HS-27A (cell line): ENCODE data around the gene RSPH6A.
A peak's percentile ranks its signal among the peaks of the same experiment; 100 is the strongest.

ENCODE experiments used
- DNase-seq: peaks from one replicate; pipeline ENCODE4 v3.0.0-alpha.2; 2012; ENCODE audit warnings: low read depth, missing footprints

RSPH6A gene

GRCh38 chr19:45814851-45815480 is at the start of gene RSPH6A:
TSS of gene RSPH6A (minus strand) at chr19:45815308. CDS start at chr19:45815176, 132 bp downstream.
- DNase-seq: no peak

DNA sequence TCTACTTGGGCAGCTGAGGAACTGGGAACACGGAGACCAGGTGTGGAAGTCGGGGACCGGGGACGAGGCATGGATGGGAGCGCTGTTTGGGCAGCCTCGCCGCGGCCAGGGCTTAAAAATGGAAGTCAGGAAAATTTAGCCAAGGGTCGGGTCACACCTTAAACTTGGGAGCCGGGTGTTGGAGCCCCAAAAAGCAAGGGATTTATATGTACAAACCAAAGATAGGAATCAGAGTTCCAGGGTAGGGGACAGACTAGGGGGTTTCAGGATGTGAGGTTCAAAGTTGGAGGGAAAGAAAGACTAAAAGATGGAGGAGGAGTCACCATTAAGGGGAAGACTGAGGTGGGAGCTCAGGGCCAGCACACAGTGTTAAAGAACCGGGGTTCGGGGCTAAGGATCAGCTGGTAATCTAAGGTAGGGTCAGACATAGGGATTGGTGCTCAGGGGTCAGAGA is 49.5 kb upstream of the RSPH6A start:
- DNase-seq: no peak

GRCh38 chr19:45863840-45864628 is 48.9 kb upstream of the RSPH6A start, which contains the start of gene FOXA3:
TSS of gene FOXA3 (plus strand) at chr19:45864326. CDS start at chr19:45864457, 131 bp downstream.
- DNase-seq: no peak

DNA sequence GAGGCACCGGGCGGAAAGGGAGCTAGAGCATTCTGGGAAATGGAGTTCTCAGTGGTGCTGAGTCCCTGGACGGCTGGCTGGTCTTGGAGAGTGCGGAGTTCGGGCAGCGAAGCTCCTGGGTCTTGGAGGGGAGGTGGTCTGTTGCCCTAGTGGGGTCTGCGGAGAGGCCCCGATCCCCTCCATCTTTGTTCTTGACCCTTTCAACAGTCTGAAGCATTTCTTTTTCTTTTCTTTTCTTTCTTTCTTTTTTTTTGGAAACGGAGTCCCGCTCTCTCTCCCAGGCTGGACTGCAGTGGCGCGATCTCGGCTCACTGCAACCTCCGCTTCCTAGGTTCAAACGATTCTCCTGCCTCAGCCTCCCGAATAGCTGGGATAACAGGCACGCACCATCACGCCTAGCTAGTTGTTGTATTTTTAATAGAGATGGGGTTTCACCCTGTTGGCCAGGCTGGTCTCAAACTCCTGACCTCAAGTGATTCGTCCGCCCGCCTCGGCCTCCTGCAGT is 48.3 kb upstream of the RSPH6A start:
- DNase-seq: no peak

- peak; percentile 95 for DNase-seq
Measured at GRCh38 chr19:45862564-45863334, 47.6 kb upstream of the RSPH6A start, which contains the start of gene SYMPK. TSS of gene SYMPK (minus strand) at chr19:45863147. CDS start at chr19:45854495, 8,652 bp downstream.

DNA sequence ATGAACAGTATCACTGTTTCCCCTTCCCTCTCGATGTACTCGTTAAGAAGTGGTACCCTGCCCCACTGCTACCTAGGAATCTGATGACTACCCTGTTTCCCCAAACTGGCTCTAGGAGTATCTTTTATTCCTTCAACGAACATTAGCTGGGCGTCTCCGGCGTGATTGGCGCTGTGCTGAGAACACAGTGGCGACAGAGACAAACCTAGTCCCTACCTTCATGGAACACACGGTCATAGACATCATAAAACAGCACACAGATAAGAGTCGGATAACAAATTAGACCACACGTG is 47.1 kb upstream of the RSPH6A start:
- no peak for DNase-seq

GRCh38 chr19:45860359-45861259 is 45.5 kb upstream of the RSPH6A start:
- no peak for DNase-seq

GRCh38 chr19:45854167-45854778 is 39.2 kb upstream of the RSPH6A start:
- DNase-seq: no peak

DNA sequence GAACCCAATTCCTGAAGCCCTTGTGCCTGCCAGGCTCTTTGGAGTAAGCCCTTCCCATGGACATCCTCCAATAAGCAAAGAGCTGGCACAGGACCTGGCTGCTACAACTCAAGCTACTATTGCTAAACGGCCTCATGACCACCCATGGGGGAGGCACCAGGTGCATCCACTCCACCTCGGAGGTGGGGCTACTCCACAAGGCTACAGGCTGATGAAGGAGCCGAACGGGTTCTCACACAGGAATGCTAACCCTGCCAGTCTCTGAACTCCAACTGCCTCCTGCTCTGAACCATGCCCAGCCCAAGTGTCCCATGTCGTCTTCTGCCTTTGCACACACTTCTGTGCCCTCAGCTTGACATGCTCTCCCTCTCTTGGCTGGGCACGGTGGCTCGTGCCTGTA is 37.9 kb upstream of the RSPH6A start:
- no peak for DNase-seq

GRCh38 chr19:45852145-45852750 is 37.1 kb upstream of the RSPH6A start:
- no peak for DNase-seq

DNA sequence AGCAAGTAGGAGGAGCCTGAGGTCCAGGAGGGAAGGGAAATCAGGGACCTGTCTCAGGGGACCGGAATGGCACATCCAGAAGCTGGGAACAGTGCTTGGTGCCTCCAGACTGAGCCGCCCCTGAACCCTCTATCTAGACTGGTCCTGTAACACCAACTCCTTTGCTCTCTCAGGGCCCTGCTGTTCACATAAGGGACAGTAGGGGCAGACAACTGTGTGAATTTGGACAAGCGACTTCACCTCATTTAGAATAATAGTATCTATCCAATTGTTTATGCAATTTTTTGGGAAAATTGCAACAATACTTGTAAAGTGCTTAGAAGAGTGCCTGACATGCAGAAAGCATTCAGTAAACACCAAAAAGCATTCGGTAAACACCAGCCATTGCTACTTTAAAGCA is 33.8 kb upstream of the RSPH6A start:
- no peak for DNase-seq

- no peak for DNase-seq
Measured at GRCh38 chr19:45847663-45848062, 32.6 kb upstream of the RSPH6A start.

GRCh38 chr19:45842198-45842597 is 27.1 kb upstream of the RSPH6A start:
- DNase-seq: no peak

DNA sequence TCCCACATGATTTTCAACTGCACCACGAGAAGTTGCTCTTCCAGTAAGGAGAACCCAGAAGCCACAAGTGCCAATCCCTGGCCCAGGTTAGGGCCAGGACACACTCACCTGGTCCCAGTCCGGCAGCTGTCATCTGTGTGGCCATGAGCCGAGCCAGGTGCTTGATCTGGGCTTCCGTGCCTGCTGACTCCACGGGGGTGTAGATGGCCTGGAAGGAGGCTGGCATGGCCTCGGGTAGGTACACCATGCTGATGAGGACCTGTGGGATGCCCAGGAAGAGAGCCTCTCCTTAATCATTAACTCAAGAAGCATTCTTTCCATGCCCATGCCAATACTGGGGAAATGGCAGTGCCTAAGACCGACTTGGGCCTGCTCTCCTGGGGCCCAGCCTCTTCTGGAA is 19.9 kb upstream of the RSPH6A start:
- DNase-seq: no peak

GRCh38 chr19:45828945-45829344 is 13.8 kb upstream of the RSPH6A start:
- no peak for DNase-seq

GRCh38 chr19:45828523-45828922 is 13.4 kb upstream of the RSPH6A start:
- DNase-seq: no peak

DNA sequence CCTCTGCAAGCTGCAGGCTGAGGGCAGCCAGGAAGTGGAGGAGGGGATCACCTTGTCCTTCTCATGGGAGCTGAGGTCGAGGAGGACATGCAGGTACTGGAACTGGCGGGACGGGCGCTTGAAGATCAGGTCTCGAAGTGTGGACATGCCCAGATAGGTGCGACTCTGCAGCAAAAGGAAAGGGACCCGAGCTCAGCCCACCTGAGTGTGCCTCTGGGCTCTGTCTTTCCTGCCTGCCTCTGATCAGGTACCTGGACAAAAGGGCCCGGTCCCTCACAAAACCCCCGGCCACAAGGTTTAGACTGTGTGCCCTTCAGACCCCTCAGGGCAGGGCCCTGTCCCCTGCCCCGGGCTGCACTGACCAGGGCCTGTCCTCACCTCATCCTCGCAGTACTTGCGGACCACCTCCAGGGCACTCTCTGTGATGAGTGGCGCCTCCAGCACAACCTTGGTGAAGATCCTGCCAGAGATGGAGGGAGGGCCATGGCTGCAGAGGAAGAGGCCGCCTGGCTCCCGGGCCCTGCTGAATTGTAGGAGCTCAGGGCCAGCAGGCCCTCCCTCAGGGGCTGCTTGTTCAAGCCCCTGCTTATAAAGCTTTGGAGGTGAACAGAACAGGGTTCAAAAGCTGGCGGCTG is 12.5 kb upstream of the RSPH6A start:
- no peak for DNase-seq

- no peak for DNase-seq
Measured at GRCh38 chr19:45826934-45827333, 11.8 kb upstream of the RSPH6A start.

DNA sequence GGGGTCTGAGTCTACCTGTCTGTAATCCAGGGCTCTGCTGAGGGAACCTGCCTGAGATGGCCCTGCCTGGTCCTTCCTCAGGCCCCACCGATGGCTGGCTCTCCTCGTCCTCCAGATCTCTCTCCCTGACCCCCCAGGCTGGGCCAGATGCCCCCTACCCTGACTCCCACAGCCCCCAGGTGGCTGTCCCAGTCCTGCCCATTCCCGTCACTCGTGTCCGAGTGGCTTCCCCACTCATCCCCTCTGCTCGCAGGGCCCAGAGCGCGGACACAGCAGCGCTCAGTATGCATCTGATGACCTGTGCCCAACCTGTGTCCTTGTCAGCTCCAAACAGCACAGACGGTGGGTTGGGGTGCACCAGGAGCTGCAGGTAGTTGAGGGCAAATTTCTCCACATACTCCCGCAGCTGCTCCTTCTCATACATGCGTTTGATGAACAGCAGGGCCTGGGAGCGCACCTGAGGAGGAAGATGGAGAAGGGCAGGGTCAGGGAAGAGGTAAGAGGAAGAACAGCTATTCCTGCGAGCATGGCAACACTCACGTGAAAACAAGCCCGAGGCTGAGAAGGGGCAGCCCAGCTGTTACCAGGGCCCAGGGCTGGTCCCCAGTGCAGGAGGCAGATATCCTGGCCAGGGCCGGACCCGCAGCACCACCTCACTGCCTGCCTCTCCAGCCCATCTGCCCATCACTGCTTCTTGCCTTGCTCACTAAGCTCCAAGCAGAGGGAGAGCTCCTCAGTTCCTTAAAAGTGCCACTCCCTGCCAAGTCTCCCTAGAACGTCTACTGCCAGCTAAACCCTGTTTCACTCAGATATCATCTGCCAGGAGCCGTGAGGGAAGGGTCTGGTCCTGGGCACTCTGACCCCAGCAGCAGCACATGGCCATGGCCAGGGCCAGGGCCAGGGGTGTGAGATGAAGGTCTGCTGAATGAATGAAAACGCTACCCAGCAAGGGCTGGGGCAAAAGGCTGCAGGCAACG is 11.1 kb upstream of the RSPH6A start:
- no peak for DNase-seq
